Tibial nerve (tissue), 4 donors: ENCODE data around the gene CDR2L. TPM values are rescaled to one million over a fixed set of nuclear protein-coding genes. Genes with fewer than 3 reads are reported as not detected.

Source experiments
- DNase-seq, 2 donors: peaks; one replicate each; pipeline ENCODE4 v3.0.0-alpha.2; 2019; ENCODE audit warnings: low spot score in 2 of 2
- H3K27ac ChIP-seq, 4 donors: fragments of 200-600 bp; sonication (generic) in 3 of 4; one replicate each; pipeline ENCODE4 v1.5.1; 2017 to 2019; ENCODE audit warnings: mild to moderate bottlenecking in 1 of 4
- H3K27me3 ChIP-seq, 2 donors: fragments of 200-600 bp; sonication (generic) in 1 of 2; one replicate each; pipeline versions ENCODE4 v1.5.1 to v1.6.0; 2017 to 2019
- H3K36me3 ChIP-seq, 3 donors: fragments of 200-600 bp; sonication (generic); one replicate each; pipeline ENCODE4 v1.5.1; 2018 to 2019
- H3K4me1 ChIP-seq, 4 donors: fragments of 200-600 bp; sonication (generic) in 3 of 4; one replicate each; pipeline ENCODE4 v1.5.1; 2017 to 2019
- H3K4me3 ChIP-seq, 4 donors: fragments of 200-600 bp; sonication (generic) in 3 of 4; one replicate each; pipeline ENCODE4 v1.5.1; 2017 to 2019; ENCODE audit warnings: mild to moderate bottlenecking in 1 of 4, moderate library complexity in 1 of 4
- H3K9me3 ChIP-seq, 4 donors: fragments of 200-600 bp; sonication (generic) in 3 of 4; one replicate each; pipeline ENCODE4 v1.5.1; 2017 to 2019
- EP300 ChIP-seq, 2 donors: sonication (generic); formaldehyde crosslinking; IDR thresholded peaks; one replicate each; pipeline ENCODE4 v1.6.1; 2017; ENCODE audit warnings: antibody characterized with exemption in 2 of 2, mild to moderate bottlenecking in 1 of 2
- POLR2A ChIP-seq, 2 donors: fragments of 450-650 bp; IDR thresholded peaks; one replicate each; pipeline ENCODE4 v1.6.1; 2017; ENCODE audit warnings: antibody characterized with exemption in 2 of 2, mild to moderate bottlenecking in 2 of 2, moderate library complexity in 2 of 2
- WGBS, 2 donors: methylation state at CpG; one replicate each; pipeline ENCODE4 v1.1.5; 2018; 5-methylcytosine and 5-hydroxymethylcytosine counted together
- total RNA-seq, 4 donors: library from RNA; depleted of rRNA; stranded (reverse); fragments of >200 nt; gene quantifications; one replicate each; pipeline ENCODE4 v1.1.0, GENCODE V29; 2016
- TF ChIP-seq, protein P1 (sequence below), 5 experiments: fragments of 200-600 bp in 3 of 5; fragments of 450-650 bp in 2 of 5; sonication (generic) in 3 of 5; IDR thresholded peaks; one replicate each; pipeline ENCODE4 v1.5.1; 2016 to 2019; ENCODE audit warnings: antibody characterized with exemption in 5 of 5, mild to moderate bottlenecking in 3 of 5, moderate library complexity in 2 of 5

CDR2L gene
- total RNA-seq, 4 donors from 2014 or later = 10.7 to 19.2 (median 13.9) TPM

DNA sequence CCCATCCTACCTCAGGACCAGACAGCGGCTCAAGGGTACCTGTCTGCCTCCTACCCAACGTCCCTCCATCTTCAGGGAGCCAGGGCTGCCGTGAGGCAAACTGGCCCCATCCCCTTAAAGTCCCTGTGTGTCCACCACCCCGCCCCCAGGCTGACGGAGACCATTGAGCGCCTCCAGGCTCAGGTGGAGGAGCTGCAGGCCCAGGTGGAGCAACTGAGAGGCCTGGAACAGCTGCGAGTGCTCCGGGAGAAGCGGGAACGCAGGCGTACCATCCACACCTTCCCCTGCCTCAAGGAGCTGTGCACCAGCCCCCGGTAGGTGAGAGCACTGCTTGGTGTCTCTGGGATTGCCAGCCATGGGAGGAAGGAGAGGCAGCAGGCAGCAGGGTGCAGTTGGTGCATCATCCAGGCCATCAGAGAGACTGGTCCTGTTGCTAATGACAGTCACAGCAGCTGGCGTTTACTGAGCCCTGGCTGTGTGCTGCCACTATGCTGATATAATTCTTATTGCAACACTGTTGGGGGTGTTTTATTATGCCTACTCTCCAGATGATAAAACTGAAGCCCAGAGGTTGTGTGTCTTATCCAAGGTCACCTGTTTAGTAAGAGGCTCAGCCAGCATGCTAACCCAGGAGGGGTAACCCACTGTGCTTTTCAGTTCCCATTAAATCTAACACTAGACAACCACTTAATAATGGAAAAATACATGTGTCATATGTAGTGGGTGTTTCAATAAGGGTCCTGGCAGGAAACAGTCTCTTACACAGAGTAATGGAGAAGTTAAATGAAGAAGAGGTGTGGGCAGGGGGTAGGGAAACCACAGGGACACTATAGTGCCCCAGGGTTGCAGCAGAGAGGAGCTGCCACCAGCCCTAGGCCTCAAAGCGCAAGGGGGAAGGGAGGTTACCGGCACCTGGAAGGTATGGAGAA lies 14.7 kb downstream of the CDR2L start:
- 91 to 92% methylated on average over 15 of the region's 15 CpGs for WGBS, 2 donors
- Histone ChIP-seq H3K4me1 (no peaks in the 10 kb centered on the region), H3K9me3 (no peaks in the 10 kb centered on the region), H3K27ac (no peak overlapping the region), H3K4me3 (no peak overlapping the region), H3K36me3 (peaks cover 0 to 61% (median 0%) of the 10 kb centered on the region in 3 donors), H3K27me3 (no peaks in the 10 kb centered on the region)
- TF ChIP-seq EP300 (IDR thresholded peaks at IDR 0.05) (no peak), POLR2A (IDR thresholded peaks at IDR 0.05) (no peak)
- TF ChIP-seq, protein P1, sequence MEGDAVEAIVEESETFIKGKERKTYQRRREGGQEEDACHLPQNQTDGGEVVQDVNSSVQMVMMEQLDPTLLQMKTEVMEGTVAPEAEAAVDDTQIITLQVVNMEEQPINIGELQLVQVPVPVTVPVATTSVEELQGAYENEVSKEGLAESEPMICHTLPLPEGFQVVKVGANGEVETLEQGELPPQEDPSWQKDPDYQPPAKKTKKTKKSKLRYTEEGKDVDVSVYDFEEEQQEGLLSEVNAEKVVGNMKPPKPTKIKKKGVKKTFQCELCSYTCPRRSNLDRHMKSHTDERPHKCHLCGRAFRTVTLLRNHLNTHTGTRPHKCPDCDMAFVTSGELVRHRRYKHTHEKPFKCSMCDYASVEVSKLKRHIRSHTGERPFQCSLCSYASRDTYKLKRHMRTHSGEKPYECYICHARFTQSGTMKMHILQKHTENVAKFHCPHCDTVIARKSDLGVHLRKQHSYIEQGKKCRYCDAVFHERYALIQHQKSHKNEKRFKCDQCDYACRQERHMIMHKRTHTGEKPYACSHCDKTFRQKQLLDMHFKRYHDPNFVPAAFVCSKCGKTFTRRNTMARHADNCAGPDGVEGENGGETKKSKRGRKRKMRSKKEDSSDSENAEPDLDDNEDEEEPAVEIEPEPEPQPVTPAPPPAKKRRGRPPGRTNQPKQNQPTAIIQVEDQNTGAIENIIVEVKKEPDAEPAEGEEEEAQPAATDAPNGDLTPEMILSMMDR (IDR thresholded peaks at IDR 0.05) = no peak
- no peak for DNase-seq

DNA sequence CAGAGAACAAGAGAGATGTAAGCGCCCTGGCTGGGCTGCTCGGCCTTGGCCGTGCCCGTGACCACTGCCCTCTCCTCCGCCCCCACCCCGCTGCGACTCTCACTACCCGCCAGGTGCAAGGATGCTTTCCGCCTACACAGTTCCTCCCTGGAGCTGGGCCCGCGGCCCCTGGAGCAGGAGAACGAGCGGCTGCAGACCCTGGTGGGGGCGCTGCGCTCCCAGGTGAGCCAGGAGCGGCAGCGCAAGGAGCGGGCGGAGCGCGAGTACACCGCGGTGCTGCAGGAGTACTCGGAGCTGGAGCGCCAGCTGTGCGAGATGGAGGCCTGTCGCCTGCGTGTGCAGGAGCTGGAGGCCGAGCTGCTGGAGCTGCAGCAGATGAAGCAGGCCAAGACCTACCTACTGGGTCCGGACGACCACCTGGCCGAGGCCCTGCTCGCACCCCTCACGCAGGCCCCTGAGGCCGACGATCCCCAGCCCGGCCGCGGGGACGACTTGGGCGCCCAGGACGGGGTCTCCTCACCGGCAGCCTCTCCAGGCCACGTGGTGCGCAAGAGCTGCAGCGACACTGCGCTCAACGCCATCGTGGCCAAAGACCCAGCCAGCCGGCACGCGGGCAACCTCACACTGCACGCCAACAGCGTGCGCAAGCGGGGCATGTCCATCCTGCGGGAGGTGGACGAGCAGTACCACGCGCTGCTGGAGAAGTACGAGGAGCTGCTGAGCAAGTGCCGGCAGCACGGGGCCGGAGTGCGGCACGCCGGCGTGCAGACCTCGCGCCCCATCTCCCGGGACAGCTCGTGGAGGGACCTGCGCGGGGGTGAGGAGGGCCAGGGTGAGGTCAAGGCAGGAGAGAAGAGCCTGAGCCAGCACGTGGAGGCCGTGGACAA lies 15.9 kb downstream of the CDR2L start:
- TF ChIP-seq EP300 (IDR thresholded peaks at IDR 0.05) = no peak
- TF ChIP-seq, protein P1 (IDR thresholded peaks at IDR 0.05) = no peak
- TF ChIP-seq POLR2A (IDR thresholded peaks at IDR 0.05) = no peak
- Histone ChIP-seq H3K27me3 (no peaks in the 10 kb centered on the region), H3K4me3 (no peak overlapping the region), H3K36me3 (peaks cover 0 to 61% (median 0%) of the 10 kb centered on the region in 3 donors), H3K9me3 (no peaks in the 10 kb centered on the region), H3K4me1 (no peaks in the 10 kb centered on the region), H3K27ac (no peak overlapping the region)
- no peak for DNase-seq
- 77 to 88% methylated on average over 36 to 76 of the region's 76 CpGs for WGBS, 2 donors

DNA sequence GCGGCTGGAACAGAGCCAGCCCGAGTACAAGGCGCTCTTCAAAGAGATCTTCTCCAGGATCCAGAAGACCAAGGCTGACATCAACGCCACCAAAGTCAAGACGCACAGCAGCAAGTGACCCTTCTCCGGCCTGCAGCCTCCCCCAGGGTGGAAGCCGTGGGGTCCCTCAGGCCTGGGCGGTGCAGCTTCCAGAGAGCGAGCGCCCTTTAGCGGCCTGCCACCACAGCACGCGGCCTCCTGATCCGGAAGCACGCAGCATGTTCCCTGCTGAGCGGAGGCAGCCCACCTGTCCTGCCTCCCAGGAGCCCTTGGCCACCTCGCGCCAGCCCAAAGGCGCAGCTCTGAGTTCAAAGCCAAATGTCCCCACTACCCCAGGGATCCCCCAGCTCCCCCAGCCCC lies 16.5 kb downstream of the CDR2L start:
- TF ChIP-seq EP300 (IDR thresholded peaks at IDR 0.05) (no peak), POLR2A (IDR thresholded peaks at IDR 0.05) (no peak)
- TF ChIP-seq, protein P1 (IDR thresholded peaks at IDR 0.05) = no peak
- no peak for DNase-seq
- 88 to 91% methylated on average over 8 to 19 of the region's 19 CpGs for WGBS, 2 donors
- Histone ChIP-seq H3K9me3 (no peaks in the 10 kb centered on the region), H3K4me3 (no peak overlapping the region), H3K27me3 (no peaks in the 10 kb centered on the region), H3K36me3 (peaks cover 0 to 61% (median 0%) of the 10 kb centered on the region in 3 donors), H3K27ac (no peak overlapping the region), H3K4me1 (no peaks in the 10 kb centered on the region)

DNA sequence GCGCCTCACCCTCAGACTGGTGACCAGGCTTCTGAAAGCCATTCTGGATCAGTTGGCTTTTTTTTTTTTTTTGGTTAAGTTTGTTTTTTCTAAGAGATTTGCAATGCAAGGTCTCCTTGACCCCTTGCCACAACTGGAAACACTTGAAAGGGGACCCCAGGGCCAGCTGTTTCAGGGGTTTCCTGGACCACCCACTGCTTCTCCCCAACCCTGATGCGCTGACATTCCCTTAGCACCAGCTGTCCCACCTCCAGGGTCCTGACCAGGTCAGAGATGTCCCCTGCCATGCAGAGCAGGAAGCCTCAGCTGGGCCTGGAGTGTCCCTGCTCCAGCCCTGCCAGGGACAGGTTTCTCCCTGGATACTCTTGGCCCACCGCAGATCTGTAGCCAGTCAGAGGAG lies 16.9 kb downstream of the CDR2L start:
- TF ChIP-seq EP300 (IDR thresholded peaks at IDR 0.05) (no peak), POLR2A (IDR thresholded peaks at IDR 0.05) (no peak)
- TF ChIP-seq, protein P1 (IDR thresholded peaks at IDR 0.05) = no peak

More for the DNA sequence above, 16.9 kb downstream of the CDR2L start:
- no peaks in the 10 kb centered on the region for H3K27me3 ChIP-seq
- no peak for DNase-seq
- 95 to 96% methylated on average over 2 to 3 of the region's 3 CpGs for WGBS, 2 donors
- H3K4me3 ChIP-seq = no peak overlapping the region
- peaks cover 0 to 60% (median 0%) of the 10 kb centered on the region in 3 donors for H3K36me3 ChIP-seq
- no peaks in the 10 kb centered on the region for H3K4me1 ChIP-seq
- H3K27ac ChIP-seq = no peak overlapping the region
- H3K9me3 ChIP-seq = no peaks in the 10 kb centered on the region
